ENCODE data around the gene SIRT7.

- TF ChIP-seq EZH2 (IDR thresholded peaks at IDR 0.05; ENCODE audit: borderline replicate concordance, insufficient read depth, low read length, poor library complexity, severe bottlenecking) (no peak), SMC3 (conservative IDR thresholded peaks at IDR 0.05; ENCODE audit: poor library complexity) (no peak), POLR2AphosphoS5 (IDR thresholded peaks at IDR 0.05) (no peak)
Observed at GRCh38 chr17:81877569-81877968, 40.4 kb downstream of the SIRT7 start.
